ENCODE measurements around the gene POLD3. TPM values are rescaled to one million over a fixed set of nuclear protein-coding genes. Genes with fewer than 3 reads are reported as not detected.

Gene POLD3
- total and polyA plus RNA-seq, 2 of the 8 experiments (the other 6 are each of a cell fraction or from before 2014, with no cell fraction given): 18.1 to 29.3 TPM

- 92% methylated on average over 11 of the region's 12 CpGs; no CpG with 5 or more reads in 1 of the 2 experiments for WGBS, 2 experiments (ENCODE audit: extremely low coverage in 1 of 2, insufficient coverage in 1 of 2, insufficient read length in 1 of 2, insufficient replicate concordance in 2 of 2, low coverage in 1 of 2, low lambda C conversion rate in 2 of 2, missing lambda C conversion rate in 1 of 2)
- no peak overlapping the region for H2BK12ac ChIP-seq (ENCODE audit: low read depth, low read length)
- no peaks in the 10 kb centered on the region for H3K23me2 ChIP-seq (ENCODE audit: low read depth, low read length)
- H2AK5ac ChIP-seq (ENCODE audit: low read depth, low read length): no peak overlapping the region
- TF ChIP-seq NANOG (IDR thresholded peaks at IDR 0.05; ENCODE audit: insufficient read depth, low read depth, low read length, poor library complexity, severe bottlenecking): no peak
- no peaks in the 10 kb centered on the region for H3K36me3 ChIP-seq (ENCODE audit: control insufficient read depth in 2 of 4, insufficient read depth in 4 of 4, low read length in 3 of 4)
- H4K91ac ChIP-seq (replicated peaks; ENCODE audit: insufficient read length, low read length): no peak overlapping the region
- H3K79me2 ChIP-seq (ENCODE audit: control insufficient read depth in 1 of 2, insufficient read depth in 2 of 2, low read length in 2 of 2): no peaks in the 10 kb centered on the region
- no peak overlapping the region for H3K9ac ChIP-seq (replicated peaks in 1 of 4; ENCODE audit: extremely low read depth in 1 of 4, low read depth in 3 of 4, low read length in 3 of 4)
- H3K27me3 ChIP-seq (replicated peaks in 1 of 4; ENCODE audit: control insufficient read depth in 3 of 4, extremely low read depth in 1 of 4, insufficient read depth in 3 of 4, low read length in 3 of 4): peaks cover 0 to 12% (median 7%) of the 10 kb centered on the region in 4 experiments; a peak in 5 of 7 replicates
- no peak overlapping the region for H4K5ac ChIP-seq (ENCODE audit: insufficient read length, low read depth, low read length)
- H3K56ac ChIP-seq (replicated peaks; ENCODE audit: insufficient read length, low read depth, low read length): no peak overlapping the region
- no peak overlapping the region for H3K4ac ChIP-seq (replicated peaks; ENCODE audit: insufficient read length, low read depth, low read length)
- H3K23ac ChIP-seq (ENCODE audit: insufficient read length): no peak overlapping the region
- no peak overlapping the region for H4K8ac ChIP-seq (ENCODE audit: extremely low read depth, insufficient read depth, low read length)
- no peak overlapping the region; a peak in 1 of 4 replicates for H3K4me2 ChIP-seq (ENCODE audit: insufficient read depth in 1 of 2, low read depth in 2 of 2, low read length in 2 of 2)
- no peak overlapping the region for H3K4me3 ChIP-seq (ENCODE audit: extremely low read depth in 1 of 4, insufficient read depth in 2 of 4, low read depth in 3 of 4, low read length in 4 of 4)
- H3K79me1 ChIP-seq (ENCODE audit: low read depth, low read length): no peaks in the 10 kb centered on the region
- no peak overlapping the region for H3K18ac ChIP-seq (ENCODE audit: extremely low read depth, low read length)
- ChIA-PET CTCF (ENCODE audit: partially characterized antibody) (interaction anchor here (1.0 to 10.2 kb wide), 12 partner anchors 8 to 308 kb away, joined by 3 to 72 read pairs (median 4); no protein-coding TSS in a partner anchor), POLR2A (ENCODE audit: partially characterized antibody) (interaction anchor here (0.6 to 1.7 kb wide), 3 partner anchors 15 to 442 kb away, joined by 3 to 4 read pairs (median 4); partner anchors contain the start of gene CHRDL2)
- no peak for DNase-seq (ENCODE audit: low read depth in 1 of 2, low spot score in 2 of 2)
- H2AFZ ChIP-seq (ENCODE audit: low read length): no peak overlapping the region
- no peaks in the 10 kb centered on the region for H3K9me3 ChIP-seq (ENCODE audit: insufficient read depth in 2 of 2, low read depth in 1 of 2, low read length in 1 of 2)
- no peak overlapping the region for H3K14ac ChIP-seq (ENCODE audit: insufficient read length)
- no peak overlapping the region for H2BK20ac ChIP-seq (ENCODE audit: low read length)
- no peak overlapping the region for H2BK5ac ChIP-seq (ENCODE audit: low read depth, low read length)
- H2BK15ac ChIP-seq (ENCODE audit: low read length): no peak overlapping the region
- H4K20me1 ChIP-seq (replicated peaks in 1 of 2; ENCODE audit: control insufficient read depth in 1 of 2, insufficient read depth in 2 of 2, low read length in 2 of 2): no peaks in the 10 kb centered on the region
- H2BK120ac ChIP-seq (replicated peaks; ENCODE audit: low read depth, low read length): no peak overlapping the region
- peaks cover 3 to 8% (median 7%) of the 10 kb centered on the region in 4 experiments; a peak in 6 of 7 replicates for H3K4me1 ChIP-seq (replicated peaks in 1 of 4; ENCODE audit: control insufficient read depth in 3 of 4, insufficient read depth in 4 of 4, low read length in 3 of 4)
- H3K27ac ChIP-seq (ENCODE audit: low read depth, low read length): no peak overlapping the region
- FAIRE-seq: no peak
These were observed 89.6 kb downstream of the POLD3 start for GRCh38 chr11:74681686-74682651.
